Activated T-helper 2 cell treated with anti-CD3 and anti-CD28 coated beads, Interferon-gamma antibody, Interleukin-2, Interleukin-4, amounts not matched to agents 10 μg/mL and 5 μg/mL and 100 μg/mL, durations not matched to agents 14 hours and 24 hours and 36 hours (primary cell): ENCODE measurements around the gene RPN1. TPM values are rescaled to one million over a fixed set of nuclear protein-coding genes. Genes with fewer than 3 reads are reported as not detected.
A peak's percentile ranks its signal among the peaks of the same experiment; 100 is the strongest.
"Not testable (repeated sequence)": the region's sequence is repeated elsewhere in the genome, so short reads cannot be mapped to it uniquely, and the experiment has no call there.

Source experiments
- DNase-seq: peaks from one replicate; pipeline ENCODE4 v3.0.0; 2021; ENCODE audit warnings: low spot score
- H3K27ac Mint-ChIP-seq: one replicate; pipeline ENCODE4 v1.8.0; 2021; ENCODE audit warnings: mixed read lengths
- H3K27me3 Mint-ChIP-seq: one replicate; pipeline ENCODE4 v1.8.0; 2021; ENCODE audit warnings: low read depth, mixed read lengths
- H3K36me3 Mint-ChIP-seq: one replicate; pipeline ENCODE4 v1.8.0; 2021; ENCODE audit warnings: low read depth, mixed read lengths
- H3K4me1 Mint-ChIP-seq: one replicate; pipeline ENCODE4 v1.8.0; 2021; ENCODE audit warnings: low read depth, mixed read lengths
- H3K4me3 Mint-ChIP-seq: one replicate; pipeline ENCODE4 v1.8.0; 2021; ENCODE audit warnings: low read depth, mild to moderate bottlenecking, moderate library complexity, mixed read lengths
- H3K9me3 Mint-ChIP-seq: one replicate; pipeline ENCODE4 v1.8.0; 2021; ENCODE audit warnings: mixed read lengths
- intact Hi-C: fragments of 100-400 bp; cut with micrococcal nuclease; formaldehyde crosslinking; loops from one replicate; pipeline ENCODE4 v1.15.1; 2023
- total RNA-seq: library from RNA; stranded (reverse); gene quantifications from 2 replicates; pipeline ENCODE4 v1.2.3, GENCODE V29; 2022

The RPN1 gene
- total RNA-seq, 1 donor from 2014 or later, result 217 TPM

- intact Hi-C loops, result no loop called here
- peak overlapping the region; percentile 14 for H3K4me3 Mint-ChIP-seq
- DNase-seq, result no peak
These were observed 23.7 kb upstream of the RPN1 start for GRCh38 chr3:128674161-128674784.

DNA sequence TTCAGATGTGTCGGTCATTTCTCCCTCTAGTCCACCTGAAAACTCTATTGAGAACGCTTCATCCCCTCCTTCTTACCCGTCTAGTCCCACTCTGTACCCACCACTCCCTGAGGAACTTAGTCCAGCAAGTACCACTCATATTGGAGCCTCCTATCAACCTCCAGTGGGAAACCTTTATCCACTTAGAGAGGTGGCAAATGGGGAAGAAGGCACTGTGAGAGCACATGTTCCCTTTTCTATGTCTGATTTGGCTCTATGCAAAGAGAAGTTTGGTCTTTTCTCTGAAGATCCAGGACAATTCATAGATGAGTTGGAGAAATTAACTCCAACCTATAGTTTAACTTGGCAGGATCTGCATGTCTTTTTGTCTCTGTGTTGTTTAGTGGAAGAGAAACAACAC is 17.0 kb upstream of the RPN1 start:
- Mint-ChIP-seq H3K27me3 (peaks cover 21% of the 10 kb centered on the region), H3K4me1 (no peaks in the 10 kb centered on the region), H3K36me3 (no peaks in the 10 kb centered on the region), H3K27ac (no peak overlapping the region), H3K9me3 (no peaks in the 10 kb centered on the region), H3K4me3 (no peak overlapping the region)
- intact Hi-C loops, result no loop called here
- DNase-seq, result no peak

More at GRCh38 chr3:128674161-128674784, 23.7 kb upstream of the RPN1 start:
- Mint-ChIP-seq H3K4me1 (peaks cover 16% of the 10 kb centered on the region), H3K27ac (peak overlapping the region; percentile 36), H3K36me3 (peaks cover 2% of the 10 kb centered on the region), H3K27me3 (peaks cover 4% of the 10 kb centered on the region), H3K9me3 (no peaks in the 10 kb centered on the region)

- intact Hi-C loops, result no loop called here
- Mint-ChIP-seq H3K27me3 (peaks cover 17% of the 10 kb centered on the region), H3K36me3 (no peaks in the 10 kb centered on the region), H3K9me3 (no peaks in the 10 kb centered on the region), H3K4me1 (no peaks in the 10 kb centered on the region), H3K27ac (no peak overlapping the region), H3K4me3 (no peak overlapping the region)
- DNase-seq, result no peak
These were observed 14.9 kb upstream of the RPN1 start for GRCh38 chr3:128665362-128666021.

DNA sequence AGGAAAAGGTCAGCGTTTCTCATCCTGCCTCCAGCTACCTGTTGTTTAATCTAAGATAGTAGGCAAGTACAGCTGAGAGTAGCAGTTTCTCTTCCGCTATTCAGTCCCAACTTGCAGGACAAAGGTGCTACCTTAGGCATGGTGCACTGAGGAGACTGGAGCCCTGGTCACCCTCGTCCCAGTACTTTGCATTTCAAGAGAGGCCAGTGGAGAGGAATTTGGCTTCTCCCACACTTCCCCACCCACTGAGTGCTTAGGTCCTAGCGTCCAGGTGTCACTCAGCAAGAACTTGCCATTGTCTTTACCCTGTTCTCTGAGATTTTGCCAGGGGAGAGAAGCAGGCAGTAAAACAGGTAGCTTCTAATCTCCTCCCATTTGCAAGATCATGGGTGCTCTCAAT is 12.5 kb upstream of the RPN1 start:
- no peak overlapping the region for H3K27ac Mint-ChIP-seq
- H3K9me3 Mint-ChIP-seq, result no peaks in the 10 kb centered on the region
- H3K4me1 Mint-ChIP-seq, result no peaks in the 10 kb centered on the region
- H3K4me3 Mint-ChIP-seq, result no peak overlapping the region
- DNase-seq, result no peak
- peaks cover 17% of the 10 kb centered on the region for H3K27me3 Mint-ChIP-seq
- no peaks in the 10 kb centered on the region for H3K36me3 Mint-ChIP-seq
- intact Hi-C loops, result no loop called here

DNA sequence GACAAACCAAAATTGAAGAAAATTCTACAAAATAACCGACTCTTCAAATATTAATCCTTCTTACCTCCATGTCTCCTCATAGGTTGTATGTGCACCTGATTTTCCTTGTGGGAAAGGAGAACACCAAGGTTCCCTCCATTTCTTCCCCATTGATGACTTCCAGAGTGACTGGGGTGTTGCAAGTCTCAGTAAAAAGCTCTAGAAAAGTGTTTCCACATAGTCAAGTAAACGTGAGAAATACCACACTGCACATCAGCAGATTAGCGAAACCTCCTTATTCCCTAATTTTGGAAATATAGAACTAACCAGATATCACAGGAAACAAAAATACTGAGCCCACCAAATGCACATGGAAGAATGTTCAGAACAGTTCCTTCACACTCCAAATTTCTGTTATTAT is 4.9 kb upstream of the RPN1 start:
- DNase-seq, result no peak
- intact Hi-C loops, result no loop called here
- Mint-ChIP-seq H3K27me3 (no peaks in the 10 kb centered on the region), H3K4me3 (peak overlapping the region; percentile 26), H3K36me3 (no peaks in the 10 kb centered on the region), H3K4me1 (peaks cover 8% of the 10 kb centered on the region), H3K9me3 (no peaks in the 10 kb centered on the region), H3K27ac (no peak overlapping the region)

- H3K36me3 Mint-ChIP-seq, H3K27me3 Mint-ChIP-seq, intact Hi-C loops, H3K9me3 Mint-ChIP-seq, H3K4me1 Mint-ChIP-seq: not testable (repeated sequence)
- Mint-ChIP-seq H3K27ac (peak overlapping the region; percentile 30), H3K4me3 (peak overlapping the region; percentile 76)
- peak; percentile 26 for DNase-seq
These were observed 3.6 kb upstream of the RPN1 start for GRCh38 chr3:128653993-128654805.

DNA sequence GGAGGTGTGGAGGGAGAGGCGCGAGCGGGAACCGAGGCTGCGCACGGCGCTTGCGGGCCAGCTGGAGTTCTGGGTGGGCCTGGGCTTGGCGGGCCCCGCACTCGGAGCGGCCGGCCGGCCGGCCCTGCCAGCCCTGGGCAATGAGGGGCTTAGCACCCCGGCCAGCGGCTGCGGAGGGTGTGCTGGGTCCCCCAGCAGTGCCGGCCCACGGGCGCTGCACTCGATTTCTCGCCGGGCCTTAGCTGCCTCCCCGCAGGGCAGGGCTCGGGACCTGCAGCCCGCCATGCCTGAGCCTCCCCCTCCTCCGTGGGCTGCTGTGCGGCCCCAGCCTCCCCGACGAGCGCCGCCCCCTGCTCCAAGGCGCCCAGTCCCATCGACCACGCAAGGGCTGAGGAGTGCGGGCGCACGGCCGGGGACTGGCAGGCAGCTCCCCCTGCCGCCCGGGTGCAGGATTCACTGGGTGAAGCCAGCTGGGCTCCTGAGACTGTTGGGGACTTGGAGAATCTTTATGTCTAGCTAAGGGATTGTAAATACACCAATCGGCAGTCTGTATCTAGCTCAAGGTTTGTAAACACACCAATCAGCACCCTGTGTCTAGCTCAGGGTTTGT is 2.9 kb upstream of the RPN1 start:
- intact Hi-C loops, H3K27me3 Mint-ChIP-seq, H3K9me3 Mint-ChIP-seq: not testable (repeated sequence)
- H3K36me3 Mint-ChIP-seq, result peaks cover 13% of the 10 kb centered on the region
- peaks cover 15% of the 10 kb centered on the region for H3K4me1 Mint-ChIP-seq
- DNase-seq, result peak; percentile 31
- H3K27ac Mint-ChIP-seq, result peak overlapping the region; percentile 8
- H3K4me3 Mint-ChIP-seq, result peak overlapping the region; percentile 76

- H3K27me3 Mint-ChIP-seq, result no peaks in the 10 kb centered on the region
- H3K36me3 Mint-ChIP-seq, result peaks cover 43% of the 10 kb centered on the region
- intact Hi-C loops, result loop anchor here (2.0 kb wide), 1 partner anchor 750 kb away; no protein-coding TSS in a partner anchor
- DNase-seq, result no peak
- H3K27ac Mint-ChIP-seq, result peak overlapping the region; percentile 78
- no peaks in the 10 kb centered on the region for H3K9me3 Mint-ChIP-seq
- H3K4me3 Mint-ChIP-seq, result peak overlapping the region; percentile 85
- peaks cover 19% of the 10 kb centered on the region for H3K4me1 Mint-ChIP-seq
These were observed 1.5 kb downstream of the RPN1 start for GRCh38 chr3:128648940-128649663.

DNA sequence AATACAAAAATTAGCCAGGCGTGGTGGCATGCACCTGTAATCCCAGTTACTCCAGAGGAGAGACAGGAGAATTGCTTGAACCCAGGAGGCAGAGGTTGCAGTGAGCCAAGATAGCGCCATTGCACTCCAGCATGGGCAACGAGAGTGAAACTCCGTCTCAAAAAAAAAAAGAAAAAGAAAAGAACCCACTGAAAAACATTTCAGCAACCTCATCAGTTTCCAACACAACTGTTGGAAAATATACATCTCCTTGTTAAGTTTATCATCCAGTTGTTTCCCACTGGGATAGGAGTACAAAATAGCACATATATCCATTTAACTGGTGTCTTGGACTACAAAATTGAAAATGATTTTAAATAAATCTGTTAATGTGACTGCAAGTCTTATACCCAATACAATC is 2.2 kb downstream of the RPN1 start:
- peaks cover 48% of the 10 kb centered on the region for H3K36me3 Mint-ChIP-seq
- intact Hi-C loops, result loop anchor here (2.0 kb wide), 1 partner anchor 750 kb away; no protein-coding TSS in a partner anchor
- H3K4me3 Mint-ChIP-seq, result peak overlapping the region; percentile 85
- no peak for DNase-seq
- H3K27me3 Mint-ChIP-seq, result no peaks in the 10 kb centered on the region
- H3K4me1 Mint-ChIP-seq, result peaks cover 17% of the 10 kb centered on the region
- no peak overlapping the region for H3K27ac Mint-ChIP-seq
- H3K9me3 Mint-ChIP-seq, result no peaks in the 10 kb centered on the region

GRCh38 chr3:128647307-128647706 is 3.3 kb downstream of the RPN1 start:
- no peak overlapping the region for H3K27ac Mint-ChIP-seq

GRCh38 chr3:128634075-128634611 is 16.5 kb downstream of the RPN1 start:
- H3K27me3 Mint-ChIP-seq, result no peaks in the 10 kb centered on the region
- H3K4me1 Mint-ChIP-seq, result no peaks in the 10 kb centered on the region
- no peak overlapping the region for H3K4me3 Mint-ChIP-seq
- no peak for DNase-seq
- H3K36me3 Mint-ChIP-seq, result peaks cover 63% of the 10 kb centered on the region
- no peak overlapping the region for H3K27ac Mint-ChIP-seq
- H3K9me3 Mint-ChIP-seq, result no peaks in the 10 kb centered on the region
- intact Hi-C loops, result no loop called here

More at GRCh38 chr3:128647307-128647706, 3.3 kb downstream of the RPN1 start:
- peaks cover 17% of the 10 kb centered on the region for H3K4me1 Mint-ChIP-seq
- no peaks in the 10 kb centered on the region for H3K27me3 Mint-ChIP-seq
- no peak overlapping the region for H3K4me3 Mint-ChIP-seq
- H3K36me3 Mint-ChIP-seq, result peaks cover 59% of the 10 kb centered on the region
- intact Hi-C loops, result no loop called here
- no peak for DNase-seq
- H3K9me3 Mint-ChIP-seq, result no peaks in the 10 kb centered on the region

DNA sequence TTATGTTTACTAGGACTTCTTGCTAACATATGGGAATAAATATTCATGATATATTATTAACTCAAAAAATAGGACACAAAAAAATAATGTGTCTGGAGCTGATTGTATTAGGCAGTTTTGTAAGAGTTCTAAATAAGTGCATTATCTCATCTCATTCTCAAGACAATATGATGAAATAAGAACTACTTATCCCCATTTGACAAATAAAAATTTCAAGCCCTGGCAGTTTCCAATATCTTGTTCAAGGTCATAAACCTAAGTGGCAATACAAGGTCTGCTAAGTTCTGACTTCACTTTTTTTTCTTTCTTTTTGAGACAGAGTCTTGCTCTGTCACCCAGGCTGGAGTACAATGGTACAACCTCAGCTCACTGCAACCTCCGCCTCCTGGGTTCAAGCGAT is 18.3 kb downstream of the RPN1 start:
- Mint-ChIP-seq H3K4me3 (no peak overlapping the region), H3K27me3 (no peaks in the 10 kb centered on the region), H3K36me3 (peaks cover 59% of the 10 kb centered on the region), H3K4me1 (peaks cover 1% of the 10 kb centered on the region), H3K9me3 (no peaks in the 10 kb centered on the region), H3K27ac (no peak overlapping the region)
- intact Hi-C loops, result no loop called here
- DNase-seq, result no peak
